HepG2 (cell line): ENCODE results near the gene IRF5. TPM values are rescaled to one million over a fixed set of nuclear protein-coding genes. Genes with fewer than 3 reads are reported as not detected.

Experiments
- ATAC-seq: fragments of 200-7000 bp; cut with Tn5 transposase; 3 replicates; pipeline ENCODE4 v1.9.1; 2020; ENCODE audit warnings: mild to moderate bottlenecking, moderate library complexity
- BruUV-seq: library from RNA; stranded (reverse); fragments of 400-500 nt; replicated peaks from 2 replicates; lab custom pipeline; 2021; lab: Mats Ljungman, UMichigan
- CTCF ChIA-PET: fragments of 300-600 bp; formaldehyde crosslinking; extraction: SDS; loops from one replicate; lab custom pipeline; 2021; ENCODE audit warnings: low total read pairs, inconsistent platforms, low intra/inter-chr PET ratio; lab: Yijun Ruan, JAX
- POLR2A ChIA-PET: fragments of 350-600 bp; sonication (Branson Sonifier 250); formaldehyde crosslinking; loops from one replicate; lab custom pipeline; 2020; ENCODE audit warnings: antibody characterized with exemption, inconsistent platforms; lab: Yijun Ruan, JAX
- DNase-seq: peaks from one replicate; pipeline ENCODE4 v3.0.0-alpha.2; 2015; ENCODE audit warnings: low spot score
- FAIRE-seq: peaks from 3 replicates; lab custom pipeline; 2011; peaks lifted over from hg19 to GRCh38; lab: Jason Lieb, UNC
- H2AFZ ChIP-seq: one replicate; pipeline ENCODE4 v1.6.1; 2011; ENCODE audit warnings: low read length, inconsistent platforms
- H3K27ac ChIP-seq: fragments of 300-600 bp; 3 replicates; pipeline ENCODE4 v1.8.0; 2011; ENCODE audit warnings: mixed run types, mild to moderate bottlenecking, mixed read lengths, low read length, inconsistent platforms; ENCODE audit not compliant: insufficient read depth; ENCODE audit errors: extremely low read length
- H3K27me3 ChIP-seq, 2 experiments: fragments of 200-600 bp in 1 of 2; 2 replicates in 1 of 2; 3 replicates in 1 of 2; pipeline versions ENCODE4 v1.6.0 to v1.8.0; 2011; ENCODE audit warnings: low read length in 2 of 2, mild to moderate bottlenecking in 2 of 2, moderate library complexity in 2 of 2, inconsistent platforms in 1 of 2; ENCODE audit not compliant: insufficient read depth in 2 of 2, control insufficient read depth in 1 of 2
- H3K36me3 ChIP-seq, 2 experiments: fragments of 200-600 bp in 1 of 2; replicated peaks in 1 of 2; 2 replicates in 1 of 2; 3 replicates in 1 of 2; pipeline versions ENCODE4 v1.5.1 to v1.8.0; 2011; ENCODE audit warnings: low read length in 2 of 2, inconsistent platforms in 1 of 2; ENCODE audit not compliant: insufficient read depth in 2 of 2, control insufficient read depth in 1 of 2
- H3K4me1 ChIP-seq: 2 replicates; pipeline ENCODE4 v1.5.1; 2012; ENCODE audit warnings: low read length, inconsistent platforms; ENCODE audit not compliant: insufficient read depth
- H3K4me2 ChIP-seq: 2 replicates; pipeline ENCODE4 v1.6.0; 2011; ENCODE audit warnings: low read depth, low read length, inconsistent platforms
- H3K4me3 ChIP-seq, 3 experiments: fragments of 200-600 bp in 1 of 3; sonication (generic), shearing (Covaris generic) in 1 of 3; replicated peaks in 1 of 3; 2 replicates each; pipeline ENCODE4 v1.5.1; 2011 to 2016; ENCODE audit warnings: low read length in 3 of 3, inconsistent platforms in 2 of 3, low read depth in 2 of 3, mild to moderate bottlenecking in 2 of 3, control low read depth in 1 of 3, mixed read lengths in 1 of 3; ENCODE audit not compliant: insufficient read depth in 1 of 3
- H3K79me2 ChIP-seq: one replicate; pipeline ENCODE4 v1.6.1; 2011; ENCODE audit warnings: low read length, inconsistent platforms; ENCODE audit not compliant: insufficient read depth
- H3K9ac ChIP-seq: 2 replicates; pipeline ENCODE4 v1.6.0; 2011; ENCODE audit warnings: mild to moderate bottlenecking, low read depth, low read length, inconsistent platforms; ENCODE audit not compliant: insufficient read depth
- H3K9me3 ChIP-seq: 2 replicates; pipeline ENCODE4 v1.5.1; 2012; ENCODE audit warnings: mild to moderate bottlenecking, low read length
- H4K20me1 ChIP-seq: 2 replicates; pipeline ENCODE4 v1.6.0; 2011; ENCODE audit warnings: inconsistent platforms, mild to moderate bottlenecking, low read length, moderate library complexity; ENCODE audit not compliant: insufficient read depth
- IKZF1 ChIP-seq: fragments of 450-650 bp; IDR thresholded peaks from 2 replicates; pipeline ENCODE4 v1.7.1; 2016
- SMAD3 ChIP-seq: sonication (generic); formaldehyde crosslinking; IDR thresholded peaks from 2 replicates; pipeline ENCODE4 v1.4.0; 2020; ENCODE audit warnings: missing genetic modification reagents
- SP2 ChIP-seq: sonication (generic); formaldehyde crosslinking; IDR thresholded peaks from 2 replicates; pipeline ENCODE4 v1.5.1; 2020; ENCODE audit warnings: mild to moderate bottlenecking, missing genetic modification reagents
- ZNF33A ChIP-seq: sonication (generic); formaldehyde crosslinking; IDR thresholded peaks from 2 replicates; pipeline ENCODE4 v1.5.1; 2020; ENCODE audit warnings: missing genetic modification reagents, mild to moderate bottlenecking, moderate library complexity, borderline replicate concordance
- ZNF446 ChIP-seq: sonication (generic); formaldehyde crosslinking; IDR thresholded peaks from 2 replicates; pipeline ENCODE4 v1.5.0; 2020; ENCODE audit warnings: mild to moderate bottlenecking, missing genetic modification reagents
- ZNF543 ChIP-seq: sonication (generic); formaldehyde crosslinking; IDR thresholded peaks from 2 replicates; pipeline ENCODE4 v1.4.0; 2020; ENCODE audit warnings: mild to moderate bottlenecking, missing genetic modification reagents
- ZNF850 ChIP-seq: sonication (generic); formaldehyde crosslinking; conservative IDR thresholded peaks from 2 replicates; pipeline ENCODE4 v1.9.0; 2021; ENCODE audit warnings: mild to moderate bottlenecking, missing genetic modification reagents
- WGBS: methylation state at CpG from one replicate; pipeline ENCODE4 v1.1.6; 2017; ENCODE audit warnings: low lambda C conversion rate; 5-methylcytosine and 5-hydroxymethylcytosine counted together
- in situ Hi-C: cut with HindIII; loops from 2 replicates; pipeline ENCODE4 v1.10.0; 2017; ENCODE audit warnings: low pct_unique_long_range_greater_than_20kb; ENCODE audit not compliant: extremely low pct_ligation_motif_present
- intact Hi-C: fragments of 100-400 bp; cut with micrococcal nuclease; formaldehyde crosslinking; loops from one replicate; pipeline ENCODE4 v1.10.0; 2022; ENCODE audit not compliant: unreplicated experiment
- polyA plus RNA-seq, 8 experiments: library from polyadenylated mRNA; depleted of rRNA in 3 of 8; stranded (reverse) in 7 of 8; unstranded in 1 of 8; fragments of >200 nt; fragmentation: Illumina TruSeq in 4 of 8; extraction: Trizol in 4 of 8; gene quantifications; 2 replicates each; pipeline versions ENCODE4 v1.2.1 to v1.2.3, GENCODE V29; 2011 to 2016; ENCODE audit warnings: low read depth in 4 of 8, missing spikeins in 1 of 8, mixed read lengths in 1 of 8; ENCODE audit not compliant: insufficient read depth in 1 of 8
- total RNA-seq, 5 experiments: library from RNA; depleted of rRNA; stranded (reverse); fragments of >200 nt; fragmentation: Illumina TruSeq; extraction: Trizol; gene quantifications; 2 replicates each; pipeline ENCODE4 v1.2.3, GENCODE V29; 2016; ENCODE audit warnings: low read depth in 1 of 5
- TF ChIP-seq, protein P1 (sequence below): sonication (generic); formaldehyde crosslinking; conservative IDR thresholded peaks from 2 replicates; pipeline ENCODE4 v1.8.0; 2022; ENCODE audit warnings: mild to moderate bottlenecking, moderate library complexity, missing genetic modification reagents
- TF ChIP-seq, protein P2 (sequence below): sonication (generic); formaldehyde crosslinking; IDR thresholded peaks from 2 replicates; pipeline ENCODE4 v1.4.0; 2020; ENCODE audit warnings: missing genetic modification reagents

IRF5 gene
- total and polyA plus RNA-seq, 2 of the 13 experiments (the other 11 are each of a cell fraction or from before 2014, with no cell fraction given) = 2.0 to 2.9 TPM

DNA sequence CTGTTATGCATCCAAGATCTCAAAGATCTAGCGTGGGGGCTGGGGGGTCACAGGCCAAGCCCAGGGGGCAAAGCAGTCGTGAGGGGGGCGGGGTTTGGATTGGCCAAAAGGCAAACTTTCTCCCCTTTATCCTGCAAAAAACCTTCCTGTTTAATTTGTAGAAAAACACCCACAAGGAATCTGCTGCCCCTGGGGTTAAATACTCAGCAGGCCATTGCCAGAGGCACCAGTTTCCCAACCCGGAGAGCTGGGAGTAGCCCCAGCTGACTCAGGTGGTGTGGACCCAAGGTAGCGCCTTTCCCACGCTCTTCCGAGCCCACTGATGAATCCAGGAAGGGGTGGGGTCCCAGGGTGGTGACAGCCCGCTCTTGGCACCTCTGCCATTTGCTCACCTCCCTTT is 48.6 kb upstream of the IRF5 start:
- FAIRE-seq (no peak), ATAC-seq (no peak), DNase-seq (no peak)
- BruUV-seq = no TSS peak
- WGBS = 9% methylated on average over 5 of the region's 8 CpGs
- Histone ChIP-seq H3K79me2 (no peaks in the 10 kb centered on the region), H3K9ac (no peak overlapping the region), H3K4me3 (no peak overlapping the region), H2AFZ (no peak overlapping the region), H3K27me3 (peaks cover 1 to 26% of the 10 kb centered on the region in 2 experiments; a peak in 4 of 5 replicates), H3K27ac (no peak overlapping the region), H3K4me2 (no peak overlapping the region), H3K9me3 (no peaks in the 10 kb centered on the region), H4K20me1 (no peaks in the 10 kb centered on the region), H3K4me1 (peaks cover 34% of the 10 kb centered on the region), H3K36me3 (no peaks in the 10 kb centered on the region)
- POLR2A ChIA-PET = no interaction called here
- TF ChIP-seq ZNF33A (CRISPR knock-in tag) = no peak
- TF ChIP-seq SMAD3 = no peak
- TF ChIP-seq ZNF543 (CRISPR knock-in tag) = no peak
- TF ChIP-seq, protein P1, sequence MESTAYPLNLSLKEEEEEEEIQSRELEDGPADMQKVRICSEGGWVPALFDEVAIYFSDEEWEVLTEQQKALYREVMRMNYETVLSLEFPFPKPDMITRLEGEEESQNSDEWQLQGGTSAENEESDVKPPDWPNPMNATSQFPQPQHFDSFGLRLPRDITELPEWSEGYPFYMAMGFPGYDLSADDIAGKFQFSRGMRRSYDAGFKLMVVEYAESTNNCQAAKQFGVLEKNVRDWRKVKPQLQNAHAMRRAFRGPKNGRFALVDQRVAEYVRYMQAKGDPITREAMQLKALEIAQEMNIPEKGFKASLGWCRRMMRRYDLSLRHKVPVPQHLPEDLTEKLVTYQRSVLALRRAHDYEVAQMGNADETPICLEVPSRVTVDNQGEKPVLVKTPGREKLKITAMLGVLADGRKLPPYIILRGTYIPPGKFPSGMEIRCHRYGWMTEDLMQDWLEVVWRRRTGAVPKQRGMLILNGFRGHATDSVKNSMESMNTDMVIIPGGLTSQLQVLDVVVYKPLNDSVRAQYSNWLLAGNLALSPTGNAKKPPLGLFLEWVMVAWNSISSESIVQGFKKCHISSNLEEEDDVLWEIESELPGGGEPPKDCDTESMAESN (CRISPR knock-in tag) = no peak
- no peak for TF ChIP-seq ZNF446
- no peak for TF ChIP-seq IKZF1
- TF ChIP-seq, protein P2, sequence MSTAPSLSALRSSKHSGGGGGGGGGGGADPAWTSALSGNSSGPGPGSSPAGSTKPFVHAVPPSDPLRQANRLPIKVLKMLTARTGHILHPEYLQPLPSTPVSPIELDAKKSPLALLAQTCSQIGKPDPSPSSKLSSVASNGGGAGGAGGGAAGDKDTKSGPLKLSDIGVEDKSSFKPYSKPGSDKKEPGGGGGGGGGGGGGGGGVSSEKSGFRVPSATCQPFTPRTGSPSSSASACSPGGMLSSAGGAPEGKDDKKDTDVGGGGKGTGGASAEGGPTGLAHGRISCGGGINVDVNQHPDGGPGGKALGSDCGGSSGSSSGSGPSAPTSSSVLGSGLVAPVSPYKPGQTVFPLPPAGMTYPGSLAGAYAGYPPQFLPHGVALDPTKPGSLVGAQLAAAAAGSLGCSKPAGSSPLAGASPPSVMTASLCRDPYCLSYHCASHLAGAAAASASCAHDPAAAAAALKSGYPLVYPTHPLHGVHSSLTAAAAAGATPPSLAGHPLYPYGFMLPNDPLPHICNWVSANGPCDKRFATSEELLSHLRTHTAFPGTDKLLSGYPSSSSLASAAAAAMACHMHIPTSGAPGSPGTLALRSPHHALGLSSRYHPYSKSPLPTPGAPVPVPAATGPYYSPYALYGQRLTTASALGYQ (CRISPR knock-in tag) = no peak
- no peak for TF ChIP-seq SP2 (CRISPR knock-in tag)
- no peak for TF ChIP-seq ZNF850 (CRISPR knock-in tag)
- in situ Hi-C loops = loop anchor here (25.0 kb wide), 1 partner anchor 452 kb away; no protein-coding TSS in a partner anchor
- intact Hi-C loops = no loop called here
- CTCF ChIA-PET = no interaction called here
